Measurements from ENCODE around the gene CAMKMT.

CAMKMT gene

GRCh38 chr2:44570777-44571176 is 209.0 kb downstream of the CAMKMT start:
- WGBS, 2 donors (ENCODE audit: extremely low coverage in 2 of 2, insufficient read length in 2 of 2, insufficient replicate concordance in 1 of 2): 100% methylated on average over 1 of the region's 4 CpGs

GRCh38 chr2:44572196-44572900 is 210.6 kb downstream of the CAMKMT start:
- WGBS, 2 donors (ENCODE audit: extremely low coverage in 2 of 2, insufficient read length in 2 of 2, insufficient replicate concordance in 1 of 2): no CpG with 5 or more reads among the region's 8 CpGs
- Histone ChIP-seq H2AK5ac (ENCODE audit: low read depth, low read length) (no peak overlapping the region), H3K36me3 (replicated peaks in 1 of 2; ENCODE audit: control insufficient read depth in 2 of 2, insufficient read depth in 2 of 2, low read length in 2 of 2) (no peaks in the 10 kb centered on the region), H2BK5ac (ENCODE audit: low read length) (no peak overlapping the region), H3K14ac (ENCODE audit: low read length) (no peak overlapping the region), H3K27ac (replicated peaks; ENCODE audit: low read length) (no peak overlapping the region), H3K9me3 (replicated peaks in 1 of 2; ENCODE audit: control insufficient read depth in 2 of 2, insufficient read depth in 1 of 2, low read depth in 1 of 2, low read length in 2 of 2) (no peaks in the 10 kb centered on the region), H3K18ac (ENCODE audit: low read length) (no peak overlapping the region), H3K4me3 (ENCODE audit: low read length in 2 of 2) (no peak overlapping the region), H2AFZ (ENCODE audit: low read length) (no peak overlapping the region), H3K4me2 (ENCODE audit: insufficient read depth, low read length, poor library complexity, severe bottlenecking) (no peak overlapping the region), H2BK15ac (ENCODE audit: low read length) (no peak overlapping the region), H3K27me3 (ENCODE audit: control insufficient read depth in 3 of 3, insufficient read depth in 3 of 3, low read depth in 1 of 3, low read length in 3 of 3) (no peaks in the 10 kb centered on the region), H2BK120ac (ENCODE audit: low read depth, low read length) (no peak overlapping the region), H2BK12ac (ENCODE audit: low read length) (no peak overlapping the region), H4K8ac (ENCODE audit: low read depth, low read length) (no peak overlapping the region), H3K4me1 (ENCODE audit: control insufficient read depth in 2 of 2, insufficient read depth in 1 of 2, low read depth in 1 of 2, low read length in 2 of 2) (peaks cover 0 to 4% of the 10 kb centered on the region in 2 donors), H3K4ac (ENCODE audit: low read length) (no peak overlapping the region), H3K79me1 (ENCODE audit: low read depth, low read length) (no peaks in the 10 kb centered on the region), H4K91ac (ENCODE audit: low read depth, low read length, poor library complexity) (no peak overlapping the region), H3K23ac (ENCODE audit: low read depth, low read length, poor library complexity) (no peak overlapping the region), H3K9ac (ENCODE audit: low read depth, low read length, poor library complexity) (no peak overlapping the region)
- no peak for DNase-seq (ENCODE audit: low spot score)

More at GRCh38 chr2:44570777-44571176, 209.0 kb downstream of the CAMKMT start:
- H4K91ac ChIP-seq (ENCODE audit: low read depth, low read length, poor library complexity): no peak overlapping the region
- H3K27ac ChIP-seq (replicated peaks; ENCODE audit: low read length): no peak overlapping the region
- H4K8ac ChIP-seq (ENCODE audit: low read depth, low read length): no peak overlapping the region
- H2AFZ ChIP-seq (ENCODE audit: low read length): no peak overlapping the region
- H3K4me3 ChIP-seq (ENCODE audit: low read length in 2 of 2): no peak overlapping the region
- H3K4me1 ChIP-seq (ENCODE audit: control insufficient read depth in 2 of 2, insufficient read depth in 1 of 2, low read depth in 1 of 2, low read length in 2 of 2): peaks cover 3 to 10% of the 10 kb centered on the region in 2 donors
- no peak overlapping the region for H3K23ac ChIP-seq (ENCODE audit: low read depth, low read length, poor library complexity)
- H3K4ac ChIP-seq (ENCODE audit: low read length): no peak overlapping the region
- no peaks in the 10 kb centered on the region for H3K9me3 ChIP-seq (replicated peaks in 1 of 2; ENCODE audit: control insufficient read depth in 2 of 2, insufficient read depth in 1 of 2, low read depth in 1 of 2, low read length in 2 of 2)
- H2BK15ac ChIP-seq (ENCODE audit: low read length): no peak overlapping the region
- no peak overlapping the region for H2AK5ac ChIP-seq (ENCODE audit: low read depth, low read length)
- no peak for DNase-seq (ENCODE audit: low spot score)
- no peak overlapping the region for H2BK12ac ChIP-seq (ENCODE audit: low read length)
- H3K36me3 ChIP-seq (replicated peaks in 1 of 2; ENCODE audit: control insufficient read depth in 2 of 2, insufficient read depth in 2 of 2, low read length in 2 of 2): no peaks in the 10 kb centered on the region
- no peak overlapping the region for H3K4me2 ChIP-seq (ENCODE audit: insufficient read depth, low read length, poor library complexity, severe bottlenecking)
- no peak overlapping the region for H3K14ac ChIP-seq (ENCODE audit: low read length)
- no peak overlapping the region for H2BK120ac ChIP-seq (ENCODE audit: low read depth, low read length)
- no peak overlapping the region for H3K9ac ChIP-seq (ENCODE audit: low read depth, low read length, poor library complexity)
- no peak overlapping the region for H3K18ac ChIP-seq (ENCODE audit: low read length)
- H2BK5ac ChIP-seq (ENCODE audit: low read length): no peak overlapping the region
- no peaks in the 10 kb centered on the region for H3K79me1 ChIP-seq (ENCODE audit: low read depth, low read length)
- no peaks in the 10 kb centered on the region for H3K27me3 ChIP-seq (ENCODE audit: control insufficient read depth in 3 of 3, insufficient read depth in 3 of 3, low read depth in 1 of 3, low read length in 3 of 3)

- Histone ChIP-seq H2BK120ac (ENCODE audit: low read depth, low read length) (no peak overlapping the region), H2BK5ac (ENCODE audit: low read length) (no peak overlapping the region), H3K36me3 (replicated peaks in 1 of 2; ENCODE audit: control insufficient read depth in 2 of 2, insufficient read depth in 2 of 2, low read length in 2 of 2) (no peaks in the 10 kb centered on the region), H3K18ac (ENCODE audit: low read length) (no peak overlapping the region), H3K4me3 (ENCODE audit: low read length in 2 of 2) (no peak overlapping the region), H3K4me1 (ENCODE audit: control insufficient read depth in 2 of 2, insufficient read depth in 1 of 2, low read depth in 1 of 2, low read length in 2 of 2) (peaks cover 0 to 1% of the 10 kb centered on the region in 2 donors), H3K79me1 (ENCODE audit: low read depth, low read length) (no peaks in the 10 kb centered on the region), H3K9me3 (replicated peaks in 1 of 2; ENCODE audit: control insufficient read depth in 2 of 2, insufficient read depth in 1 of 2, low read depth in 1 of 2, low read length in 2 of 2) (no peaks in the 10 kb centered on the region), H3K4ac (ENCODE audit: low read length) (no peak overlapping the region), H4K91ac (ENCODE audit: low read depth, low read length, poor library complexity) (no peak overlapping the region), H4K8ac (ENCODE audit: low read depth, low read length) (no peak overlapping the region), H3K4me2 (ENCODE audit: insufficient read depth, low read length, poor library complexity, severe bottlenecking) (no peak overlapping the region), H2BK15ac (ENCODE audit: low read length) (no peak overlapping the region), H3K14ac (ENCODE audit: low read length) (no peak overlapping the region), H3K23ac (ENCODE audit: low read depth, low read length, poor library complexity) (no peak overlapping the region), H2AFZ (ENCODE audit: low read length) (no peak overlapping the region), H2AK5ac (ENCODE audit: low read depth, low read length) (no peak overlapping the region), H3K27me3 (ENCODE audit: control insufficient read depth in 3 of 3, insufficient read depth in 3 of 3, low read depth in 1 of 3, low read length in 3 of 3) (no peaks in the 10 kb centered on the region), H2BK12ac (ENCODE audit: low read length) (no peak overlapping the region), H3K9ac (ENCODE audit: low read depth, low read length, poor library complexity) (no peak overlapping the region), H3K27ac (replicated peaks; ENCODE audit: low read length) (no peak overlapping the region)
- 100% methylated on average over 1 of the region's 5 CpGs; no CpG with 5 or more reads in 1 of the 2 donors for WGBS, 2 donors (ENCODE audit: extremely low coverage in 2 of 2, insufficient read length in 2 of 2, insufficient replicate concordance in 1 of 2)
- no peak for DNase-seq (ENCODE audit: low spot score)
These were observed 212.2 kb downstream of the CAMKMT start for GRCh38 chr2:44573996-44574395.

GRCh38 chr2:44578471-44579093 is 216.8 kb downstream of the CAMKMT start:
- Histone ChIP-seq H3K9ac (ENCODE audit: low read depth, low read length, poor library complexity) (no peak overlapping the region), H2BK15ac (ENCODE audit: low read length) (no peak overlapping the region), H2BK12ac (ENCODE audit: low read length) (no peak overlapping the region), H3K4me2 (ENCODE audit: insufficient read depth, low read length, poor library complexity, severe bottlenecking) (no peak overlapping the region), H2BK5ac (ENCODE audit: low read length) (no peak overlapping the region), H2AFZ (ENCODE audit: low read length) (no peak overlapping the region), H3K4ac (ENCODE audit: low read length) (no peak overlapping the region), H4K8ac (ENCODE audit: low read depth, low read length) (no peak overlapping the region), H4K91ac (ENCODE audit: low read depth, low read length, poor library complexity) (no peak overlapping the region), H3K4me1 (ENCODE audit: control insufficient read depth in 2 of 2, insufficient read depth in 1 of 2, low read depth in 1 of 2, low read length in 2 of 2) (peaks cover 0 to 3% of the 10 kb centered on the region in 2 donors), H3K4me3 (ENCODE audit: low read length in 2 of 2) (no peak overlapping the region), H3K23ac (ENCODE audit: low read depth, low read length, poor library complexity) (no peak overlapping the region), H3K14ac (ENCODE audit: low read length) (no peak overlapping the region), H3K27me3 (ENCODE audit: control insufficient read depth in 3 of 3, insufficient read depth in 3 of 3, low read depth in 1 of 3, low read length in 3 of 3) (no peaks in the 10 kb centered on the region), H3K79me1 (ENCODE audit: low read depth, low read length) (no peaks in the 10 kb centered on the region), H3K18ac (ENCODE audit: low read length) (no peak overlapping the region), H3K27ac (replicated peaks; ENCODE audit: low read length) (no peak overlapping the region), H2AK5ac (ENCODE audit: low read depth, low read length) (no peak overlapping the region), H2BK120ac (ENCODE audit: low read depth, low read length) (no peak overlapping the region), H3K36me3 (replicated peaks in 1 of 2; ENCODE audit: control insufficient read depth in 2 of 2, insufficient read depth in 2 of 2, low read length in 2 of 2) (no peaks in the 10 kb centered on the region), H3K9me3 (replicated peaks in 1 of 2; ENCODE audit: control insufficient read depth in 2 of 2, insufficient read depth in 1 of 2, low read depth in 1 of 2, low read length in 2 of 2) (no peaks in the 10 kb centered on the region)
- no peak for DNase-seq (ENCODE audit: low spot score)
- WGBS, 2 donors (ENCODE audit: extremely low coverage in 2 of 2, insufficient read length in 2 of 2, insufficient replicate concordance in 1 of 2): 100% methylated on average over 1 of the region's 2 CpGs; no CpG with 5 or more reads in 1 of the 2 donors
